ENCODE data around the gene PSME4. TPM values are rescaled to one million over a fixed set of nuclear protein-coding genes. Genes with fewer than 3 reads are reported as not detected.

PSME4 gene
- total and polyA plus RNA-seq, 10 of the 15 experiments (the other 5 are each of a cell fraction or from before 2014, with no cell fraction given) = 11.1 to 56.2 (median 32.1) TPM

GRCh38 chr2:53826030-53826410, 144.8 kb downstream of the PSME4 start:
- no peak overlapping the region for H3K4me2 ChIP-seq (ENCODE audit: control insufficient read depth, insufficient read depth)
- ChIA-PET CTCF (no interaction called here), POLR2A (no interaction called here), RAD21 (ENCODE audit: unreplicated experiment) (no interaction called here), SMC1A (ENCODE audit: uncharacterized antibody, unreplicated experiment) (no interaction called here)
- intact Hi-C loops (cut with micrococcal nuclease; ENCODE audit: unreplicated experiment) = no loop called here
- DNase-seq (ENCODE audit: low read depth, low spot score) (no peak), FAIRE-seq (no peak), ATAC-seq (no peak)
- H4K20me1 ChIP-seq (ENCODE audit: control insufficient read depth, insufficient read depth) = no peaks in the 10 kb centered on the region
- no peak overlapping the region for H3K9ac ChIP-seq (ENCODE audit: control insufficient read depth, insufficient read depth, low read length)
- H3K36me3 ChIP-seq (ENCODE audit: control insufficient read depth in 2 of 2, insufficient read depth in 2 of 2, low read length in 1 of 2) = no peaks in the 10 kb centered on the region
- TF ChIP-seq ZNF207 (IDR thresholded peaks at IDR 0.05; ENCODE audit: borderline replicate concordance) (no peak), REST (IDR thresholded peaks at IDR 0.05; ENCODE audit: low read depth, low read length) (no peak), TCF7 (IDR thresholded peaks at IDR 0.05; ENCODE audit: borderline replicate concordance) (no peak), MLLT1 (IDR thresholded peaks at IDR 0.05) (no peak), SIX5 (IDR thresholded peaks at IDR 0.05; ENCODE audit: low read depth, low read length, severe bottlenecking) (no peak), MTA2 (IDR thresholded peaks at IDR 0.05; ENCODE audit: low read depth) (no peak), PKNOX1 (IDR thresholded peaks at IDR 0.05) (no peak), MTA3 (IDR thresholded peaks at IDR 0.05; ENCODE audit: borderline replicate concordance, low read length) (no peak), SIN3A (IDR thresholded peaks at IDR 0.05; ENCODE audit: low read depth, low read length) (no peak)
- H3K4me1 ChIP-seq (ENCODE audit: control insufficient read depth, insufficient read depth, low read length) = no peaks in the 10 kb centered on the region
- in situ Hi-C loops (cut with MboI) = no loop called here
- WGBS (ENCODE audit: insufficient coverage, insufficient replicate concordance, low lambda C conversion rate, missing lambda C conversion rate) = 44% methylated on average over 1 of the region's 1 CpG
- BruUV-seq (replicated peaks) = no TSS peak
- H3K79me2 ChIP-seq (ENCODE audit: control insufficient read depth, insufficient read depth, low read length) = no peaks in the 10 kb centered on the region
- H3K9me3 ChIP-seq (replicated peaks; ENCODE audit: control insufficient read depth, insufficient read depth, low read length) = no peaks in the 10 kb centered on the region
- no peak overlapping the region for H2AFZ ChIP-seq (ENCODE audit: control insufficient read depth, low read depth, low read length)
- H3K27ac ChIP-seq (ENCODE audit: control insufficient read depth, insufficient read depth) = no peak overlapping the region
- H3K27me3 ChIP-seq (replicated peaks in 1 of 2; ENCODE audit: control insufficient read depth in 2 of 2, insufficient read depth in 2 of 2, low read length in 1 of 2) = no peaks in the 10 kb centered on the region
- no peak overlapping the region for H3K4me3 ChIP-seq

All from GM12878 (cell line).